NCI-H2227 (cell line): Measurements from ENCODE around the gene FBLN7.

ENCODE experiments used
- DNase-seq: peaks from one replicate; lab custom pipeline; 2025; ENCODE audit not compliant: unreplicated experiment; lab: John Stamatoyannopoulos, UW

The FBLN7 gene

DNA sequence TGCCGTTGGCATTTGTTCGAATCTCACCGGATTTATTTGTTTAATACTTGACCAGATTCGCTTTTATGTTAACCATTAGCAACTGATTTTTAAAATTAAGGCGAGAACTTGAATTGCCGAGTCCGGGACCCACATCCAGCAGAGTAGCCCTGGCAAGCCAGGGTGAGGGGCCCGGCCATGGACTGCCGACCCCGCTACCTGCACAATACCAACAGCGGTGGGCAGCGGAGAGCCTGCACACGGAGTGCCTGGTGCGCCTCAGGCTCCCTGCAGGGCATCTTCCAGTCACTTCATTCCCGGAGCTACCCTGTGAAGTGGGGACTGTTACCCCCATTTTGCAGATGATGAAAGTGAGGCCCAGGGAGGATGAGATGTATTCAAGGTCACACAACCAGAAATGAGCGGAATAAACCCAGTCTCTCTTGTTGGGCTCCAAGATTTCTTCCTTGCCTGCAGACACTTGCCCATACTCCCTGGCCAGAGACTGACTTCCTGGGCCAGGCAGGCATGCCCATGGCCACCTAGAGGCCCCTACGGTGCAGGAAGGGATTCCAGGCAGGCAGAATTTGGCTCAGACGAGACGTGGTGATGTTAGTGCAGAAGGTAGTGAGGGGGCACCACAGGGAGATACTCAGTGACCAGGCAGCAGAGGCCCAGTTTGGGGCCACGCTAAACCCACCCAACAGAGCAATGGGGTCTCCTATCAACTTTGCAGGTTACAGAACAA is 2.9 kb downstream of the FBLN7 start:
- no peak for DNase-seq

DNA sequence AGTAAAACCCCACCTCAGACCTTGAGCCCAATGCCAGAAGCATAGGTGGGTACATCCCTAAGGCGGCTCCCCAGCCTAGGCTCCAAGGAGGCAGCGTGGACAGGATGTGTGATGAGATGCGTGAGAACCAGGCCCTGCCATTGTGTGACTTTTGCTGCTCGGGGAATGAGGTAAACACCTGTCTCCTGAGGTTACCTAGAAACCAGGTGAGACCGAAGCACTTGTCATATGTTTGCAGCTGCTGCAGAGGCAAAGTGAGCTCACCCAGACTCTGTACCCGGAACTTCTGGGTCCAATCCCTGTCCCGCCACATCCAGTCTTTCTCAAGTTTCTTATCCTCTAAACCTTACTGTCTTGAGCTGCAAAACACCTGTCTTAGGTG is 3.4 kb downstream of the FBLN7 start:
- DNase-seq, result no peak

DNA sequence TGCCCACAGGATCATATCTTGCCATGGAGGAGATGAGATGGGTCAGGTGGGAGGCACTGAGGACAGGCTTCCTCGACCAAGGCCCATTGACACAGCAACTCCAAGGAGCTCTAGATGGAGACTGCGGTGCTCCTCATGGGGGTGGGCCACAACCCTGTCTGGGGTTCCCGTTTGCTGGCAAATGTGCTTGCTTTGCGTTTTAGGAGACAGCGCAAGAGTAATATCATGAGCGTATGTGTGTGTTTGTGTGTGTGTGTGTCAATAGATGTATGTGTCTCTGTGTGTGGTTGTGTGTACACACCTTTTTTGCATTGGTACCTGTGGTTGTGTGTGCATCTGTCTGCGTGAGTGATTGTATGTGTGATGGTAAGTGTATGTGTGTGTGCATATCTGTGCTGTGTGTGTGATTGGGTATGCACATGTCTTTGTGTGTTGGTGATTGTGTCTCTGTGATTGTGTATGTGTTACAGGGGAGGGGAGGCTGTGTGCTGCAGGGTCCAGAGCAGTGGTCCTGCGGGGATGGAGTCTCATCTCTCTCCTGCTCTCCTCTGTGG is 4.4 kb downstream of the FBLN7 start:
- no peak for DNase-seq

DNA sequence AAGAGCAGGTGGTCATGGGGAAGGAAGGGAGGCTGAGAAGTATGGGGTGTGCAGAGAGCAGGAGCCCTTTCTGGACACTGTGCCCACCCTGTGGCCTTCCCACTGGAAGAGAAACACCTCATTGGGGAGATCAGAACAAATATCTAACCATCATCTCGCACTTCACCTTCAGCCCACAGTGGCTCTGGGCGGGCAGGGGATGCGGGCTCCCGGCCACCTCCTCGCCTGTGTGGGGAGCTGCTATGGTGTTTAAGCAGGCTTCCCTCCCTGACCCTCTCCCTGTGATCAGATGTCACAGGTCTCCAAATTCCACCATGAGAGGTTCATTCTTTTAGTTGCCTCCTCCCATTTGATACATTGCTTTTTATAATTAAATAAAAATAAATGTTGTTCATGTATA is 5.0 kb downstream of the FBLN7 start:
- DNase-seq, result no peak

DNA sequence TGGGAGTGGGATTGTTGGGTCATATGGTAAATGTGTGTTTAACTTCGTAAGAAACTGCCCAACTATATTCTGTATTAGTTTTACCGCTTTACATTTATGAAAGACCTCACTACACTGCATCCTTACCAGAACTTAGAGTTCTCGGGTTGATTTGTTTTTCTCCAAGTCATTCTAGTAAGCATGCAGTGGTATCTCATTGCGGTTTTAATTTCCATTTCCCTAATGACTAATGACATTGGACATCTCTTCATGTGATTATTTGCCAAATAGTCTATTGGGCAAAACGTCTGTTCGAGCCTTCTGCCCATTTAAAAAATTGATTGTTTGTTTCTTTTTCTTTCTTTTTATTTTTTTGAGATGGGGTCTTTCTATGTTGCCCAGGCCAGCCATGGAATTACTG is 6.8 kb downstream of the FBLN7 start:
- DNase-seq, result no peak

DNA sequence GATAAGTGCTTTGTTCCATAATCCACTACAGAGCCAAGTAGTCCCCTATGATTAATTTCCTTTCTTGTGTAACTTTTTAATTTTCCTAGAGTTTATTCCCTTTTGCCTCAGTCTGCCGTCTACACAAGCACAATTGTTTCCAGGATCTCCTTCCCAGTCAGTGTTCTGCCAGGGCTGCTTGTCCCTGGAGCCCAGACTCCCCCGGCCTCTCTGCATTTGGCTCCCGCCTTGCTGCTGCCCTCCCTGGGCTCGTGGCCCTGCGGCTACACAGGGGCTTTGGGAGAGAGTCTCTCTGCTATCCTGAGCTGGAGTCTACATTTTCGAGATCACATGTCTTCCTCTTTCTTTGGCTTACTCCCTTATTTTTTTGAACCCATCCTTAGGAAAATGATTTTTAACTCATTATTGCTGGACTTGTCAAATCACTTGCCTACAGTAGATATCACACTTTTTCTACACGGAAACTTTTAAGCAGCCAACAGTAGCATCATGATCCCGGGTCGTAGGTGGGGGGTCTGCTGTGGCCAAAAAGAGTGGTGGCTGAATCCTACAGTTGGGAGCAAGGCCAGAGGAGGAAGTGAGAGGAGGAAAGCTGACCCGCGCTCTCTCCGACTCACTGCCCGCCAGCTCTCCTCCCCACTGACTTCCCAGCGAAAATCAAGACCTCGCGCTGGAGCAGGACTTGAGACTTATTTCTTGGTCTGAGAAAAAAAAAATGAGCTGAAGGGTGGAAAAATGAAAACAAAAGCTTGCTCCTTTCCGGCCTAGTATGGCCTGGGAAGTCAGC is 9.4 kb downstream of the FBLN7 start:
- no peak for DNase-seq

DNA sequence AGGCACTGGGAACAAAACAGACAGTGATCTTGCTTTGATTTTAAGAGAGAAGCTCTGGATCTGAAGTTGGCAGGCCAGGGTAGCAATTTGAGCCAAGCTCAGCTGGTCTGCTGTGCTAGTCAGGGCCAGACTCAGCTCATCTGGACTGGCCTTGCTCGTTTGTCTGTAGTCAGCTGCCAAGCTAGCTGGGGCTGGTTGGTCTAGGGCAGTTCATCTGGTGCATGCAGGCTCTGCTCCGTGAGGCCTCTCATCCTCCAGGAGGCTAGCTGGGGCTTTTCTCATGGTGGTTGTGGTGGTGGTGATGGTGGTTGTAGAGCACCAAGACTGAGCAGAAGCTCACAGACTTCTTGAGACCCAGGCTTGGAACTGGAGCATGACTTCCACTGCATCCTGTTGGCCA is 10.3 kb downstream of the FBLN7 start:
- no peak for DNase-seq

DNA sequence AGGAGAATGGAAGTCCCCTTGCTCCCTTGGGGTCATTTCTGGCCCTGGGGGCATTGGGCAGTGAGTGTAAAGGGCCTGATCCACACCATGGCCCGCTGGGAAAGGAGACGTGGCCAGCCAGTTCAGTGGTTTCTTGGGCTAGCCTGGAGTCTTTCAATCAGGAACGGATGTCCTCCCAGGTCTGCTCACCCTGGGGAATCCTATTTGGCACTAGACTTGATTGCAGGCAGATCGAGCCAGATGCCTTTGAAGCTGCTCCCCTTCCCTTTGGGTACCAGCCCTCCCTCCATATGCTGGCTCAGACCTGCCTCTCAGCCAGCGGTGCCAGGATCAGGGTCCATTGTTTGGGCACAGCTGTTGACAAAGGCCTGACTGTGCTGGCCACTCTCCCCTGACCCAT is 11.0 kb downstream of the FBLN7 start:
- no peak for DNase-seq

DNA sequence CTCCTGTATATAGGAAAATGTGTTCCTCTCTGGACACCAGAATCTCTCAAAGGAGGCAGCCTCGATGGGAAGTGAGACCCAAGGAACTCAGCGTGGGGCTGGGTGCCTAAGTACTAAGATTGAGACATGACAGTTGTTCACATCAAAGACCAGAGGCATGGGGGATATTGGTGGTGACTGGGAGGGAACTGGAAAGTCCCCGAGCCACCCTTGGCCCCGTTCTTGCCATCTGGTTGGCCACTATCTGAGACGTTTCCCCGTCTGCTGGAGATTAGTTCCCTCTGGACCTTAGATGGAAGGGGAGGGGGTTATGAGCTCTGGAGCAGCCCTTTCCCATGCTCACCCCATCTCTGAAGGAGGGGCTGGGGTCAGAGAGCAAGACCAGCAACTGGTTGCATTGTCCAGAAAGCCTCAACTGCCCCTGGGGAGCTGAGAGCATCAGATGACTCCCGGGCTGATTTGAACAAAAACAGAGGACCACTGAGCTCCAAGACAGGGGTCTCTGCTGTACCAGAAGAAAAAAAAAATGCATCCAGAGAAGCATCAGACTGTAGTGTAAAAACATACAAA is 11.8 kb downstream of the FBLN7 start:
- no peak for DNase-seq

DNA sequence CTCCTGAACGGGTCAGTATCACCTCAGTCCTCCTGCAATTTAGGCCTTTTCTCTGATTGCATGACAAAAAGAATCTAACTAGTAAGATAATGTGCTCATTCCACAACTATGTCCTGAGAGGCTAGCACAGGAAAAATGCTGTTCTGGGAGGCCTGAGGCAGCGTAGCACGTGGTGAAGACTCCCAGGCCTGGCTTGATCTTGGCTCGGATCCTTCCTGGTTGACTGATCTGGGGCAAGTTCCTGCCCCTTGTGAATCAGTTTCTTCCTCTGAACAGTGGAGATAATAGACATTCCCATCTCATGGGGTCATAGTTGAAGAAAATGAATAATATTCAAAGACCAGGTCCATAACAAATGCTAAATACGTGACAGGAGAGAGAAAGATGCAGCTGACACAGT is 12.3 kb downstream of the FBLN7 start:
- DNase-seq, result no peak

DNA sequence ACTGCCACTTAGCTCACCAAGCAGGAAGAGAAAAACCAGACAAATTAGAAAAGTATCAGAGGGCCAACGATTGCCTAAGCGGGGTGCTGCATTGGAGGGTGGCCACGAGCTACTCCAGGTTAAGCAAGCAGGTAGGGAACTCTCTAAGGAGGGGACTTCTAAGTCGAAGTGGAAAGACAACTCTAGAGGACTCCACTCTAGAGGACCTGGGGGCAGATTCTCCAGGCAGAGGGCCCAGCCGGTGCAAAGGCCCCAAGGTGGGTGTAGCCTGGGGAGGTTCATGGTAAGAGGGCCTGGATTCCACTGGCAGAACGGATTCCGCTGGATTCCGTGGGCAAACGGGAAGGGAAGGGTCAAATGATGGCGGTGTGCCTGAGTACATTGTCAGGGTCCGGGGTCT is 12.7 kb downstream of the FBLN7 start:
- DNase-seq, result no peak

DNA sequence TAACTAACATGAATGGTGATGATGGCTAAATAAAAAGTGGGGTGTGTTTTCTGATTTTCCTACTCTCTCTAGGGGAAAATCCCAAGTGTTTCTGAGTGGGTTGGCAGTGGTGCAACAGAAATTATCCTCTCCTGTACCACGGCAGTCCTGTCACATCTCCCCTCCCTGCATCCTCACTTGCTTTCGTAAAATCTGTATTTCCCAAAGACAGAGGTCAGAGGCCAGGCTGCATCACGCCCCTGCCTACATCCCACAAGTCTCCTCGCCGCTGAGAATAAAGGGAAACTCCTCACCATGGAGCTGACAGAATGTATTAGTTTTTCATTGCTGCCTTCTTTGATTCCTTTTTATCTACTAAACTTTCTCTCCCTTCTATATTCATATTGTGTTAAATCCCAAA is 13.1 kb downstream of the FBLN7 start:
- no peak for DNase-seq

DNA sequence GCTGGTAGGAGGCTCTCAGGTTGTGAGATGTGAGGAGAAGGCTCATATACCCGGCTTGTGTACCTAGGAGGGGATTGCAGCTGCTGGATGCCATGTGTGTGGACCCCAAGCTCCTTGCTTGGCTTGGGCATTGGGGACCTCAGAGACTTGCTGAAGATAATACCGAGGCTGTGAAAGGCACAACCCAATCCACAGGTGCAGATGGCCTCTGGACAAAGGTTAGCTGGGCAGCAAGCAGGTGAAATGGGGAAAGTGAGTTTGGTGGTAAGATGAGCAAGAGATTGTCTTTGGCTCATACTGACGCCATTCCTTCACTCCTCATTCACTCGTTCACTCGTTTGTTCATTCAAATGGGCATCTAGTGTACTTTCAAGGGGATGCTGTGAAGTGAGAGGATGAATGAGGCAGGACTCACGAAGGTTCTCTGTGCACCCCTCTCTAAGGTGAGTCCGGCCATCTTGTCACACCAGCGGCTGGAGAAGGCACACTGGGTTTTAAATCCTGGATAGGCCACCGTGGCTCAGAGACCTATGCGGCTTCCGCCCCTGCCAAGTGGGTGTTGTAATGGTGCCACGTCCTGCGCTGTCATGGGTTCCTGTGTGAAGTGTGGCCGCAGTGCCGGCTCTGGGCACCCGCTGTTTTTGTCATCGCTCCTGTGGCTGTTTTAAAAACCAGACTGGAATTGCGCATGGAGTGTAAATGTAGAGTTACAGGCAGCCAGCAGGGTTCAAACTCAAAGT is 13.7 kb downstream of the FBLN7 start:
- DNase-seq, result no peak

DNA sequence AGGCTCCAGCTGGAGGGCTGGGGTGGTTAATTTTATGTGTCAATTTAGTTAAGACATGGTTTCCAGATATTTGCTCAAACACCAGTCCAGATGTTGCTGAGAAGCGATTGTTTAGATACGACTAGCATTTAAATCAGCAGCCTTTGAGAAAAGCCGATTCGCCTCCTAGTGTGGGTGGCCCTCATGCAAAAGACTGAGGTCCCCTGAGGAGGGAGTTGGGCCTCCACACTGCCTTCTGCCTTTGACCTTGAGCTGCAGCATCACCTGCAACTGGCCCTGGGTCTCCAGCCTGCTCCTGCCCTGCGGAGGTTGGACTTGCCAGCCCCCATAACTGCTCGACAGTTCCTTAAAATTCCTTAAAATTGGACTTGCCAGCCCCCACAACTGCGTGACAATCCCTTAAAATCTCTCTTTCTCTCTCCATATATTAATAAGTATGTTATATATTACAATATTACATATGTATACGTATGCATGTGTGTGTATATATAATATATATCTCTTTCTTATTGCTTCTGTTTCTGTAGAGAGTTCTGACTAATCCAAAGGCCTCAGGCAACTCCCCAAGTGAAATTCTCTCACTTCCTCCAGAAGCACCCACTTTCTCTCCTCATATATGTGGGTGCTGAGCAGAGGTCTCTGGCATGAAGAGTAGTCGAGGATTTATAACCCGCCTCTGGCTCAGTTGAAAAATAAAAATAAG is 14.4 kb downstream of the FBLN7 start:
- no peak for DNase-seq

DNA sequence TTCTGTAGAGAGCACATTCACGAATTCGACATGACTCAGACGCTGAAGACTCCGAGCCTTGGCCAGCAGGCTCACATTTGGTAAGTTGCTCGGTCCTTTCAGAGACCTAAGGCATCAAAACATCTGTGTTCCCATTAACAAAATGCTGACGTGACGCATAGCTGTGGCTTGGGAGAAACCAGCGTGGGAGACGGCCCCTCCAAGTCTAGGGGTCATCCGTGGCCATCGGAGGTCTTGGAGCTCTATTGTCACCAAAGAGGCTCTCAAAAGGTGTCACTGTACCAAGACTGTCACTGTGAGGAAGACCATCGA is 14.9 kb downstream of the FBLN7 start:
- DNase-seq, result no peak

DNA sequence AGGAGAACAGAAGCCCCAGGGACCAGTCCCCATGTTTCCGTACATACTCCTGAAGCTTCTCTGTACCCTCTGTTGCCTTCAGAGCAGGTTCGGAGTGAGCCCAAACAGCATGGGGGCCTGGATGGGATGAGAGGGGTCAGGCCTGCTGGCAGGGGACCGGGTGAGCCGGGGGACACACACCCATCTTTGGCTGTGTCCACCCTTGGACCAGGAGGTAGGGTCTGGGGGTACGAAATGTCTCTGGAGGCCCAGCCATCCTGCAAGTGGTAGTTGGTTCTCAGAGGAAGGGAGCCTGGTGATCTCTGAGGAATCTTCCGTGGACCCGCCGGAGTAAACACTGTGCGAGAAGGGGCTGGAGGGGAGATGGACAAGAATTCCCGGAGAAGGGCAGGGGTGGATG is 15.3 kb downstream of the FBLN7 start:
- no peak for DNase-seq

DNA sequence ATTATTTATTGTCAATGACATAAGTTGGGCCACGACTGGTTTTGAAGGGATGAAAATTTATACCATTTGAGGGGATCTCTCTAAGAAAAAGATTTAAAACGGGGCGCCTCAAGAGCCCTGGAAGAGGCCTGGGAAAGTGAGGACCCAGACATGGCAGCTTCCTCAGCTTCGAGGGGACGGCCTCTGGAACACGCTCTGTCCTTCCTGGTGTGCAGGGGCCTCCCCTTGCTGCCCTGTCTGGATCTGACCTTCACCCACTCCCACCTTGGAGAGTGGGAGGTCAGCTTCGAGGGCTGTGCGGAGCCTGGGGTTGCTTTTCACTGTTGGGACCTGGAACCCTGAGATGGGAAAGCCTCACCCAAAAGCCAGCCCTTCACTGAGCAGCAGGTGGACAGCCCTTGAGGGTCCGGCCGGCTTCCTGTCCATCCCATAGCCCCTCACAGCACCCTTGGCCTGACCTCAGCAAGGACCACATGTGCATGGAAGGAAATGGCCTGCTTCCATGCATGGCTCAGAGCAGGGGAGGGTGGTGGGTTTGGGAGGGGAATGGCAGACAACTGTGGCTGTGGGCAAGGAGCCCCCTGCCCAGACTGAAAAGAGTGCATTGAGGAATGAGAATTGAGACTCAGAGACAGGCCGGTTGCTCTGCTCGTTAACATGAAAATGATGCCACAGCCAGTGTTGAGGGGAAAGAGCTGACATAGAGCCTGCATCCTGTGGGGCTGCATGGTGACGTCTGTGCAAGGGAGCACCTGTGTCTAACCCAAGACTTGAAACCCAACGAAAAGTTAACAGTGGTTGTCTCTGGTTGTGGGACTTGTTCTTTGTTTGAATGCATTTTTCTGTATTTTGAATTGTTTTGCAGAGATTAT is 16.3 kb downstream of the FBLN7 start:
- no peak for DNase-seq

DNA sequence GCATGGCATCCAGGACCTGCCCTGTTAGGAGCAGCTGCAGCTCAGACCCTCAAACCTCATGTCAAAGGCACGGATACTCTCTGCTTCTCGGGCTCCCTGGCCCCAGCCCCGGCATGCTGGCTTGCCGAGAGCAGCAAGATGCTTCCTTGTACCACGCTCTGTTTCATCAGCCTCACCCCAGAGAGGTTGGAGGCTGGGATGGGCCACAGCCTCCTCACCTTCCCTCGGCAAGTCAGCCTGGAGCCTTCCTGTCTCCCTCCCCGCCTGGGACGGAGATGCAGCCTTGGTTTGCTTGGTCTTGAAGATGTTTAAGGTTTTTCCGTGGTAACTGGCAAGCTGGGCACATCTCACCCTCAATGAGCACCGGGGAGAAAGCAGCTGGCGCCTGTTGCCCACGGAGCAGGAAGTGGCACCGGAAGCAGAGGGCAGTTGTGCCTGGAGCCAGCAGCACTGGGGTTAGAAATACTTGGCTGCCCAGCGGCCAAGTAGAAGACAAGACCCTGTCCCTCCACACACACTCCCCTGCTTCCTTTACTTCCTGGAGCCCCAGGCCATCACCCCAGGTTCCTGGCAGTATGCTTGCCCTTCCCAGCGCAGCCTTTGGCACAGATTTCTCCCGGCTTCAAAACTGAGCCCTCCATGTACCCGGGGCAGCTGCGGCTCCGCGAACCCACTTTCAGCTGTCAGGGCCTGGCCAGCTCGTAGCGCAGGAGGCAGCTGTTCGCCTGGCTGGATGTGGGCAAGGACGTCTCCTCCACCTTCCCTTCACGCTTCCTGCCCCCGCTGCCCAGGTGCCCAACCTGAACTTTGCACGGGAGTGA is 17.4 kb downstream of the FBLN7 start:
- no peak for DNase-seq
